ENCODE data around the gene PDF. TPM values are rescaled to one million over a fixed set of nuclear protein-coding genes. Genes with fewer than 3 reads are reported as not detected.

Gene PDF
- total RNA-seq, 2 experiments from 2014 or later, result 12.3 to 13.9 TPM

- no peaks in the 10 kb centered on the region for H3K9me3 Mint-ChIP-seq
- CTCF ChIA-PET, result no interaction called here
- H3K36me3 Mint-ChIP-seq (ENCODE audit: low read depth), result peaks cover 30% of the 10 kb centered on the region
- intact Hi-C loops (cut with micrococcal nuclease), result no loop called here
- peaks cover 15% of the 10 kb centered on the region for H3K4me1 Mint-ChIP-seq (ENCODE audit: low read depth)
- no peaks in the 10 kb centered on the region for H3K27me3 Mint-ChIP-seq (ENCODE audit: low read depth)
- H3K27ac Mint-ChIP-seq, result no peak overlapping the region
- DNase-seq, result no peak
- H3K4me3 Mint-ChIP-seq, result no peak overlapping the region
Measured at GRCh38 chr16:69320740-69321073, 9.7 kb downstream of the PDF start.

- Mint-ChIP-seq H3K36me3 (ENCODE audit: low read depth) (peaks cover 30% of the 10 kb centered on the region), H3K27ac (no peak overlapping the region), H3K4me3 (no peak overlapping the region), H3K9me3 (no peaks in the 10 kb centered on the region), H3K27me3 (ENCODE audit: low read depth) (no peaks in the 10 kb centered on the region), H3K4me1 (ENCODE audit: low read depth) (peaks cover 9% of the 10 kb centered on the region)
- intact Hi-C loops (cut with micrococcal nuclease), result no loop called here
- DNase-seq, result no peak
- CTCF ChIA-PET, result no interaction called here
Measured at GRCh38 chr16:69319826-69320739, 10.3 kb downstream of the PDF start.

GRCh38 chr16:69319381-69319780 is 11.0 kb downstream of the PDF start:
- CTCF ChIA-PET, result no interaction called here
- Mint-ChIP-seq H3K4me3 (no peak overlapping the region), H3K27ac (no peak overlapping the region), H3K9me3 (no peaks in the 10 kb centered on the region), H3K27me3 (ENCODE audit: low read depth) (no peaks in the 10 kb centered on the region), H3K4me1 (ENCODE audit: low read depth) (peaks cover 11% of the 10 kb centered on the region), H3K36me3 (ENCODE audit: low read depth) (peaks cover 32% of the 10 kb centered on the region)
- intact Hi-C loops (cut with micrococcal nuclease), result no loop called here
- no peak for DNase-seq

GRCh38 chr16:69318911-69319289 is 11.5 kb downstream of the PDF start:
- H3K27ac Mint-ChIP-seq, result no peak overlapping the region

GRCh38 chr16:69318177-69318910 is 12.0 kb downstream of the PDF start:
- CTCF ChIA-PET, result interaction anchor here (1.4 kb wide), 1 partner anchor 9 kb away, joined by 3 read pairs; no protein-coding TSS in a partner anchor
- Mint-ChIP-seq H3K27ac (no peak overlapping the region), H3K27me3 (ENCODE audit: low read depth) (no peaks in the 10 kb centered on the region), H3K4me3 (no peak overlapping the region), H3K36me3 (ENCODE audit: low read depth) (peaks cover 34% of the 10 kb centered on the region), H3K9me3 (no peaks in the 10 kb centered on the region), H3K4me1 (ENCODE audit: low read depth) (peaks cover 20% of the 10 kb centered on the region)
- intact Hi-C loops (cut with micrococcal nuclease), result no loop called here
- no peak for DNase-seq

More at GRCh38 chr16:69318911-69319289, 11.5 kb downstream of the PDF start:
- H3K9me3 Mint-ChIP-seq, result no peaks in the 10 kb centered on the region
- CTCF ChIA-PET, result interaction anchor here (1.4 kb wide), 1 partner anchor 9 kb away, joined by 3 read pairs; no protein-coding TSS in a partner anchor
- H3K36me3 Mint-ChIP-seq (ENCODE audit: low read depth), result peaks cover 34% of the 10 kb centered on the region
- no peak overlapping the region for H3K4me3 Mint-ChIP-seq
- H3K4me1 Mint-ChIP-seq (ENCODE audit: low read depth), result peaks cover 15% of the 10 kb centered on the region
- intact Hi-C loops (cut with micrococcal nuclease), result no loop called here
- H3K27me3 Mint-ChIP-seq (ENCODE audit: low read depth), result no peaks in the 10 kb centered on the region
- no peak for DNase-seq

GRCh38 chr16:69316595-69317034 is 13.8 kb downstream of the PDF start:
- H3K4me1 Mint-ChIP-seq (ENCODE audit: low read depth), result peaks cover 24% of the 10 kb centered on the region
- H3K27ac Mint-ChIP-seq, result no peak overlapping the region

DNA sequence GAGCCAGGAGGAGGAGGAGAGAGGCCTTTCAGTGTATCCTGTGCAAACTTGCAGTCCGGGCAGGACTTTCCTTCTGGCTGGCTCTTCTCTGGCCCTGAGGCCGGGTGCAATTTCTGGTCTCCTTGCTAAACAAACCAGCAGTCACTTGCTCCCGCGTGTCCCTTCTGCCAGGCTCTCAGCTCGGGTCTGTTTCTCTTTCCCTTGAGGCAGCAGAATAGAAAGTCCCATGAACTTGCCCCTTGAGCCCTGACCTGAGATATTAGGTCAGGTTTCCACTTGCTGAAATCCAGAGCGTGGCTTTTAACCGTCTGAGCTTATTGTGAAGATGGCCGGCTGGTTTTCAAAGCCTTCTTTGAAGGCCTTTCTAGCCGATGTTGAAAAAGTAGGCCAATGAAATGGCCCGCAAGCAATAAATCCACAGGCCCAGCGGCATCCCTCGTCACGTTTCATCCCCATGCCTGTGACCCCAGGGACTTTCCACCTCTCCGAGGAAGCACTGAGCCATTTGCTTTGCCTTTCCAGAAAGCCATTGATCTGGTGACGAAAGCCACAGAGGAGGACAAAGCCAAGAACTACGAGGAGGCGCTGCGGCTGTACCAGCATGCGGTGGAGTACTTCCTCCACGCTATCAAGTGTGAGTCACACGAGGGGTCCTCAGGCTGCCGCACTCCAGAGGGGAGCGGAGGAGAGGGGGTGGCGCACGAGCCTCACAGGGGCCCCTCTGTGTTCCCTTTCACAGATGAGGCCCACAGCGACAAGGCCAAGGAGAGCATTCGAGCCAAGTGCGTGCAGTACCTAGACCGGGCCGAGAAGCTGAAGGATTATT is 14.7 kb downstream of the PDF start:
- H3K36me3 Mint-ChIP-seq (ENCODE audit: low read depth), result peaks cover 21% of the 10 kb centered on the region
- H3K9me3 Mint-ChIP-seq, result no peaks in the 10 kb centered on the region
- H3K27ac Mint-ChIP-seq, result no peak overlapping the region
- DNase-seq, result no peak
- peaks cover 25% of the 10 kb centered on the region for H3K4me1 Mint-ChIP-seq (ENCODE audit: low read depth)
- no peak overlapping the region for H3K4me3 Mint-ChIP-seq
- CTCF ChIA-PET, result interaction anchor here (0.8 kb wide), 1 partner anchor 13 kb away, joined by 3 read pairs; no protein-coding TSS in a partner anchor
- intact Hi-C loops (cut with micrococcal nuclease), result no loop called here
- H3K27me3 Mint-ChIP-seq (ENCODE audit: low read depth), result no peaks in the 10 kb centered on the region

More at GRCh38 chr16:69316595-69317034, 13.8 kb downstream of the PDF start:
- Mint-ChIP-seq H3K36me3 (ENCODE audit: low read depth) (peaks cover 22% of the 10 kb centered on the region), H3K9me3 (no peaks in the 10 kb centered on the region), H3K27me3 (ENCODE audit: low read depth) (no peaks in the 10 kb centered on the region), H3K4me3 (no peak overlapping the region)
- CTCF ChIA-PET, result interaction anchor here (0.8 kb wide), 1 partner anchor 12 kb away, joined by 3 read pairs; no protein-coding TSS in a partner anchor
- intact Hi-C loops (cut with micrococcal nuclease), result no loop called here
- no peak for DNase-seq

DNA sequence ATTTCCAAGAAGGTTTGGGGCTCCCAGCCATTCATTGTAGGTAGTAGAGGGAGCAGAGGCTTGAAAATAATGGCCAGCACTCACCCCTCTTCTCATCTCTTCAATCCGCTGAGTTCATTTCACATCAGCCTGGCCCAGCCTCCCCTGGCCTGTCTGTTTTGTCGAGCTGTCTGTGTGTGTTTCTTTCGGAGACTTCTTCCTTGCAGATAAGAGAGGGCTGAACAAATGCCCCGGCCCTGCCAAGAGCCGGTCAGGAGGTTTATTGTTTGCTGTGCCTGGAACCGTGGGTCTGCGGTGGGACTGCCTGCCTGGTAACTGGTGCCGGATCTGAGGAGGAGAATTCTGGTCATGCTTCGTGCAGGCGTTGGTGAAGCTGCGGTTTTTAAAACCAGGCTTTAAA is 15.9 kb downstream of the PDF start:
- Mint-ChIP-seq H3K4me1 (ENCODE audit: low read depth) (peaks cover 31% of the 10 kb centered on the region), H3K36me3 (ENCODE audit: low read depth) (peaks cover 19% of the 10 kb centered on the region), H3K4me3 (no peak overlapping the region), H3K27ac (no peak overlapping the region), H3K9me3 (no peaks in the 10 kb centered on the region), H3K27me3 (ENCODE audit: low read depth) (no peaks in the 10 kb centered on the region)
- intact Hi-C loops (cut with micrococcal nuclease), result no loop called here
- CTCF ChIA-PET, result no interaction called here
- no peak for DNase-seq

GRCh38 chr16:69313469-69313868 is 16.9 kb downstream of the PDF start:
- H3K27me3 Mint-ChIP-seq (ENCODE audit: low read depth), result no peaks in the 10 kb centered on the region
- H3K27ac Mint-ChIP-seq, result no peak overlapping the region
- intact Hi-C loops (cut with micrococcal nuclease), result no loop called here
- no peaks in the 10 kb centered on the region for H3K9me3 Mint-ChIP-seq
- peaks cover 17% of the 10 kb centered on the region for H3K36me3 Mint-ChIP-seq (ENCODE audit: low read depth)
- DNase-seq, result no peak
- peaks cover 31% of the 10 kb centered on the region for H3K4me1 Mint-ChIP-seq (ENCODE audit: low read depth)
- CTCF ChIA-PET, result interaction anchor here (0.7 kb wide), 1 partner anchor 25 kb away, joined by 3 read pairs; no protein-coding TSS in a partner anchor
- peak overlapping the region; percentile 41 for H3K4me3 Mint-ChIP-seq

- Mint-ChIP-seq H3K4me1 (ENCODE audit: low read depth) (peaks cover 31% of the 10 kb centered on the region), H3K27me3 (ENCODE audit: low read depth) (no peaks in the 10 kb centered on the region), H3K4me3 (peak overlapping the region; percentile 94), H3K36me3 (ENCODE audit: low read depth) (peaks cover 15% of the 10 kb centered on the region), H3K9me3 (no peaks in the 10 kb centered on the region), H3K27ac (peak overlapping the region; percentile 84)
- DNase-seq, result peak; percentile 38
- intact Hi-C loops (cut with micrococcal nuclease), result loop anchor here (1.0 kb wide), 8 partner anchors 19 to 464 kb away; partner anchors contain the start of genes CHTF8, COG8, NIP7 and NOB1
- CTCF ChIA-PET, result interaction anchor here (0.6 to 1.4 kb wide), 4 partner anchors 12 to 201 kb away, joined by 3 to 6 read pairs (median 4); no protein-coding TSS in a partner anchor
Measured at GRCh38 chr16:69311533-69312387, 18.6 kb downstream of the PDF start.
